Measurements from ENCODE around the gene NPFF. TPM values are rescaled to one million over a fixed set of nuclear protein-coding genes. Genes with fewer than 3 reads are reported as not detected.

Gene NPFF
- total RNA-seq, 4 donors from 2014 or later, result 0.70 TPM; not detected in 3

- Histone ChIP-seq H3K27me3 (no peaks in the 10 kb centered on the region), H3K27ac (no peak overlapping the region), H3K9me3 (no peaks in the 10 kb centered on the region), H3K4me3 (no peak overlapping the region), H3K36me3 (peaks cover 17 to 100% (median 73%) of the 10 kb centered on the region in 3 donors), H3K4me1 (peaks cover 0 to 69% (median 21%) of the 10 kb centered on the region in 3 donors)
- TF ChIP-seq, protein P1, sequence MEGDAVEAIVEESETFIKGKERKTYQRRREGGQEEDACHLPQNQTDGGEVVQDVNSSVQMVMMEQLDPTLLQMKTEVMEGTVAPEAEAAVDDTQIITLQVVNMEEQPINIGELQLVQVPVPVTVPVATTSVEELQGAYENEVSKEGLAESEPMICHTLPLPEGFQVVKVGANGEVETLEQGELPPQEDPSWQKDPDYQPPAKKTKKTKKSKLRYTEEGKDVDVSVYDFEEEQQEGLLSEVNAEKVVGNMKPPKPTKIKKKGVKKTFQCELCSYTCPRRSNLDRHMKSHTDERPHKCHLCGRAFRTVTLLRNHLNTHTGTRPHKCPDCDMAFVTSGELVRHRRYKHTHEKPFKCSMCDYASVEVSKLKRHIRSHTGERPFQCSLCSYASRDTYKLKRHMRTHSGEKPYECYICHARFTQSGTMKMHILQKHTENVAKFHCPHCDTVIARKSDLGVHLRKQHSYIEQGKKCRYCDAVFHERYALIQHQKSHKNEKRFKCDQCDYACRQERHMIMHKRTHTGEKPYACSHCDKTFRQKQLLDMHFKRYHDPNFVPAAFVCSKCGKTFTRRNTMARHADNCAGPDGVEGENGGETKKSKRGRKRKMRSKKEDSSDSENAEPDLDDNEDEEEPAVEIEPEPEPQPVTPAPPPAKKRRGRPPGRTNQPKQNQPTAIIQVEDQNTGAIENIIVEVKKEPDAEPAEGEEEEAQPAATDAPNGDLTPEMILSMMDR (IDR thresholded peaks at IDR 0.05), result no peak
- no peak for TF ChIP-seq POLR2A (IDR thresholded peaks at IDR 0.05)
- WGBS, 2 donors, result 59 to 78% methylated on average over 2 of the region's 2 CpGs
- DNase-seq, result no peak
- intact Hi-C loops (cut with DNase I), result no loop called here
Measured at GRCh38 chr12:53474077-53474476, 33.2 kb downstream of the NPFF start.

GRCh38 chr12:53472056-53472582, 35.2 kb downstream of the NPFF start:
- no peak overlapping the region for H3K27ac ChIP-seq
- WGBS, 2 donors, result 75 to 100% methylated on average over 1 of the region's 1 CpG
- no peak overlapping the region for H3K4me3 ChIP-seq
- DNase-seq, result no peak
- no peaks in the 10 kb centered on the region for H3K9me3 ChIP-seq
- TF ChIP-seq, protein P1 (IDR thresholded peaks at IDR 0.05), result no peak
- no peak for TF ChIP-seq POLR2A (IDR thresholded peaks at IDR 0.05)
- peaks cover 32 to 100% (median 75%) of the 10 kb centered on the region in 3 donors for H3K36me3 ChIP-seq
- H3K27me3 ChIP-seq, result no peaks in the 10 kb centered on the region
- H3K4me1 ChIP-seq, result peaks cover 0 to 55% (median 12%) of the 10 kb centered on the region in 3 donors
- intact Hi-C loops (cut with DNase I), result no loop called here

DNA sequence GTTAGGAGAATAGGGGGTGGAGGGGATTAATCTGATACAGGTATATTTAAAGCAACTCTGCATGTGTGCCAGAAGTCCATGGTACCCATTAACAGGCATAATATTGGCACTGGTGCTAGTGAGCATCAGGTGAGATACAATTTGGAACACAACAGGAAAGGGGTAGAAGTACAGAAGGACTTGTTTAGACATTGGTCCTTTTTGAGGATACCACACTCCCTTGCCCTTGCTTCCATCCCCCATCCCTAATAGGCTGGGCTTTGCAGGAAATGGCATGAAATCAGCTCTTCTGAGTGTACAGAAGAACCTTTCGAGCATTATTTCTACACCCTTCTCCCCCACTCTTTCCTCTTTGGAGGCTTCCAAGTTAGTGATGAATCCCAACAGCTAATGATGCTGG, 39.0 kb downstream of the NPFF start:
- Histone ChIP-seq H3K27ac (no peak overlapping the region), H3K4me3 (no peak overlapping the region), H3K9me3 (no peaks in the 10 kb centered on the region), H3K36me3 (peaks cover 50 to 100% (median 80%) of the 10 kb centered on the region in 3 donors), H3K4me1 (peaks cover 0 to 55% (median 22%) of the 10 kb centered on the region in 3 donors), H3K27me3 (no peaks in the 10 kb centered on the region)
- TF ChIP-seq, protein P1 (IDR thresholded peaks at IDR 0.05), result no peak
- no peak for TF ChIP-seq POLR2A (IDR thresholded peaks at IDR 0.05)
- WGBS, 2 donors, result 57 to 77% methylated on average over 1 of the region's 1 CpG
- DNase-seq, result no peak
- intact Hi-C loops (cut with DNase I), result no loop called here

DNA sequence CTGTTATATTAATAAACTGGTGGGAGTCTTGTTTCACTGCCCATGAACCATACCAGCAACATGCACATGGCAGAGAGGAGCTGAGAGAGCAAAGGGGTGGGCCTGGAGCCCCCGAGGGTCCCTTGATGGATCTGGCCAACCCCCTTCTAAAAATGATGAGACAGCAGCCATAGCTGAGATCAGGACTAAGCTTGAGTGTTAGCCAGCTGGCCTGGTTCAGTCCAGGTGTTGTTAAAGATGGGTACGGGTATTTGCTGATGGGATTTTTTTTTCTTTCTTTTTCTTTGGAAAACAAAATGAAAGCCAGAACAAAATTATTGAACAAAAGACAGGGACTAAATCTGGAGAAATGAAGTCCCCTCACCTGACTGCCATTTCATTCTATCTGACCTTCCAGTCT, 39.4 kb downstream of the NPFF start:
- H3K9me3 ChIP-seq, result no peaks in the 10 kb centered on the region
- peaks cover 0 to 55% (median 22%) of the 10 kb centered on the region in 3 donors for H3K4me1 ChIP-seq
- no peak for DNase-seq
- intact Hi-C loops (cut with DNase I), result no loop called here
- 51 to 63% methylated on average over 2 of the region's 2 CpGs for WGBS, 2 donors
- TF ChIP-seq POLR2A (IDR thresholded peaks at IDR 0.05), result no peak
- TF ChIP-seq, protein P1 (IDR thresholded peaks at IDR 0.05), result no peak
- no peak overlapping the region for H3K27ac ChIP-seq
- no peaks in the 10 kb centered on the region for H3K27me3 ChIP-seq
- no peak overlapping the region for H3K4me3 ChIP-seq
- peaks cover 54 to 100% (median 84%) of the 10 kb centered on the region in 3 donors for H3K36me3 ChIP-seq

DNA sequence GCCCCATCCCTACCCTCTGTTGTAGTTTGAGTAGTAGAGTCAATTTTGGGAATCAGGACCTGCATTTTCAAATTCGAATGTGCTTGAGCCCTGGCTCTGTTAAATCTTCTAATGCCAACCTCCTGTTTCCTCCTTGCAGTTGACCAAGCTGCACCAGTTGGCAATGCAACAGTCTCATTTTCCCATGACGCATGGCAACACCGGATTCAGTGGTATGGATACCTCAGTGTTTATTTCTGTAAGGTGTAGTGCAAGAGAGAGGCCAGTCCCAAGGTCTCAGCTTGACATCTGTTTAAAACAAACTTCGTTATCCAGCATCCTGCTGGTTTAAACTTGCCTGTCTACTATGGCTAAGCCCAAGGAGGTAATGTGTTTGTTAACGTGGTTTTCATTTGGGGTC, 40.2 kb downstream of the NPFF start:
- TF ChIP-seq, protein P1 (IDR thresholded peaks at IDR 0.05), result no peak
- TF ChIP-seq POLR2A (IDR thresholded peaks at IDR 0.05), result no peak
- no peak overlapping the region for H3K4me3 ChIP-seq
- no peak overlapping the region for H3K27ac ChIP-seq
- peaks cover 62 to 100% (median 87%) of the 10 kb centered on the region in 3 donors for H3K36me3 ChIP-seq
- intact Hi-C loops (cut with DNase I), result no loop called here
- no peak for DNase-seq
- 47 to 50% methylated on average over 5 of the region's 5 CpGs for WGBS, 2 donors
- H3K27me3 ChIP-seq, result no peaks in the 10 kb centered on the region
- H3K9me3 ChIP-seq, result no peaks in the 10 kb centered on the region
- H3K4me1 ChIP-seq, result peaks cover 0 to 56% (median 22%) of the 10 kb centered on the region in 3 donors

Measured in esophagus squamous epithelium (tissue), 5 donors.